Ishikawa (cell line): ENCODE results near the gene KCNQ4.

Experiments used
- CEBPB ChIP-seq: IDR thresholded peaks from 2 replicates; pipeline ENCODE4 v1.6.1; 2012
- CREB1 ChIP-seq: IDR thresholded peaks from 2 replicates; pipeline ENCODE4 v1.6.1; 2012; ENCODE audit warnings: low read depth
- EGR1 ChIP-seq: IDR thresholded peaks from 2 replicates; pipeline ENCODE4 v1.6.1; 2012
- EP300 ChIP-seq: IDR thresholded peaks from 2 replicates; pipeline ENCODE4 v1.6.1; 2012; ENCODE audit warnings: borderline replicate concordance
- FOXM1 ChIP-seq: IDR thresholded peaks from 2 replicates; pipeline ENCODE4 v1.6.1; 2012; ENCODE audit warnings: low read depth, borderline replicate concordance
- NFIC ChIP-seq: IDR thresholded peaks from 2 replicates; pipeline ENCODE4 v1.6.1; 2012
- RAD21 ChIP-seq: IDR thresholded peaks from 2 replicates; pipeline ENCODE4 v1.6.1; 2012; ENCODE audit warnings: low read depth
- TAF1 ChIP-seq: IDR thresholded peaks from 2 replicates; pipeline ENCODE4 v1.6.1; 2012; ENCODE audit warnings: low read depth, mild to moderate bottlenecking
- TCF12 ChIP-seq: IDR thresholded peaks from 2 replicates; pipeline ENCODE4 v1.6.1; 2012; ENCODE audit warnings: low read depth
- TEAD4 ChIP-seq: IDR thresholded peaks from 2 replicates; pipeline ENCODE4 v1.6.1; 2012
- USF1 ChIP-seq: IDR thresholded peaks from 2 replicates; pipeline ENCODE4 v1.6.1; 2012
- YY1 ChIP-seq: IDR thresholded peaks from 2 replicates; pipeline ENCODE4 v1.6.1; 2012; ENCODE audit warnings: low read depth
- ZBTB7A ChIP-seq: IDR thresholded peaks from 2 replicates; pipeline ENCODE4 v1.6.1; 2012; ENCODE audit warnings: low read depth
- TF ChIP-seq, protein P1 (sequence below): IDR thresholded peaks from 2 replicates; pipeline ENCODE4 v1.6.1; 2012; ENCODE audit warnings: low read depth, mild to moderate bottlenecking
- TF ChIP-seq, protein P2 (sequence below): IDR thresholded peaks from 2 replicates; pipeline ENCODE4 v1.6.1; 2012

The KCNQ4 gene

GRCh38 chr1:40862008-40862863, 78.6 kb downstream of the KCNQ4 start, which contains the start of gene CITED4:
CITED4 (minus strand) TSS chr1:40862363; CDS start chr1:40862127, 236 bp downstream.
- TF ChIP-seq TCF12 (no peak), CEBPB (no peak), FOXM1 (no peak), NFIC (no peak; the same call in 1 of the 2 replicates), EP300 (no peak), ZBTB7A (no peak), USF1 (no peak), CREB1 (no peak), TEAD4 (no peak), TAF1 (peak; percentile 92), YY1 (peak; percentile 29; the same call in 1 of the 2 replicates), EGR1 (no peak), RAD21 (peak; percentile 83)
- TF ChIP-seq, protein P1, sequence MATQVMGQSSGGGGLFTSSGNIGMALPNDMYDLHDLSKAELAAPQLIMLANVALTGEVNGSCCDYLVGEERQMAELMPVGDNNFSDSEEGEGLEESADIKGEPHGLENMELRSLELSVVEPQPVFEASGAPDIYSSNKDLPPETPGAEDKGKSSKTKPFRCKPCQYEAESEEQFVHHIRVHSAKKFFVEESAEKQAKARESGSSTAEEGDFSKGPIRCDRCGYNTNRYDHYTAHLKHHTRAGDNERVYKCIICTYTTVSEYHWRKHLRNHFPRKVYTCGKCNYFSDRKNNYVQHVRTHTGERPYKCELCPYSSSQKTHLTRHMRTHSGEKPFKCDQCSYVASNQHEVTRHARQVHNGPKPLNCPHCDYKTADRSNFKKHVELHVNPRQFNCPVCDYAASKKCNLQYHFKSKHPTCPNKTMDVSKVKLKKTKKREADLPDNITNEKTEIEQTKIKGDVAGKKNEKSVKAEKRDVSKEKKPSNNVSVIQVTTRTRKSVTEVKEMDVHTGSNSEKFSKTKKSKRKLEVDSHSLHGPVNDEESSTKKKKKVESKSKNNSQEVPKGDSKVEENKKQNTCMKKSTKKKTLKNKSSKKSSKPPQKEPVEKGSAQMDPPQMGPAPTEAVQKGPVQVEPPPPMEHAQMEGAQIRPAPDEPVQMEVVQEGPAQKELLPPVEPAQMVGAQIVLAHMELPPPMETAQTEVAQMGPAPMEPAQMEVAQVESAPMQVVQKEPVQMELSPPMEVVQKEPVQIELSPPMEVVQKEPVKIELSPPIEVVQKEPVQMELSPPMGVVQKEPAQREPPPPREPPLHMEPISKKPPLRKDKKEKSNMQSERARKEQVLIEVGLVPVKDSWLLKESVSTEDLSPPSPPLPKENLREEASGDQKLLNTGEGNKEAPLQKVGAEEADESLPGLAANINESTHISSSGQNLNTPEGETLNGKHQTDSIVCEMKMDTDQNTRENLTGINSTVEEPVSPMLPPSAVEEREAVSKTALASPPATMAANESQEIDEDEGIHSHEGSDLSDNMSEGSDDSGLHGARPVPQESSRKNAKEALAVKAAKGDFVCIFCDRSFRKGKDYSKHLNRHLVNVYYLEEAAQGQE: no peak
- TF ChIP-seq, protein P2, sequence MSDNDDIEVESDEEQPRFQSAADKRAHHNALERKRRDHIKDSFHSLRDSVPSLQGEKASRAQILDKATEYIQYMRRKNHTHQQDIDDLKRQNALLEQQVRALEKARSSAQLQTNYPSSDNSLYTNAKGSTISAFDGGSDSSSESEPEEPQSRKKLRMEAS: peak; percentile 27; the same call in 1 of the 2 replicates

DNA sequence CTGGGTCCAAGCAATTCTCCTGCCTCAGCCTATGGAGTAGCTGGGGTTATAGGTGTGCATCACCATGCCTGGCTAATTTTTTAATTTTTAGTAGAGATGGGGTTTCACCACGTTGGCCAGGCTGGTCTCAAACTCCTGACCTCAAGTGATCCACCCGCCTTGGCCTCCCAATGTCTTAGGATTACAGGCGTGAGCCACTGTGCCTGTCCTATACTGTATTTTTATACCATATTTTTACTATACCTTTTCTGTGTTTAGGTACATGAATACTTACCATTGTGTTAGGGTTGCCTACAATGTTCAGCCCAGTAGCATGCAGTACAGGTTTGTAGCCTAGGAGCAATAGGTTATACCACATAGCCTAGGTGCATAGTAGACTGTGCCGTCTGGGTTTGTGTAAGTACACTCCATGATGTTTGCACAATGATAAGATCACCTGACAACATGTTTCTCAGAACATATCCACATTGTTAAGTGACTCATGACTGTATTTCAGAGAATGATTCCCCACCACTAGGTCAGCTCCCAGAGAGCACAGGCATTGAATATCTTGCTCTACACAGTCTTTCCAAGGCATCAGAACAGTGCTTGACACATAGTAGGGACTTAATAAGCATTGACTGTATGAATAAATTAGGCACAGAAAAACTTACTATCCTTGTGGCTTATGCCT, 84.6 kb downstream of the KCNQ4 start:
- TF ChIP-seq CREB1 (no peak), USF1 (no peak), TEAD4 (no peak), FOXM1 (no peak), EGR1 (no peak), YY1 (no peak), ZBTB7A (no peak), CEBPB (no peak)
- TF ChIP-seq, protein P1: no peak

GRCh38 chr1:40870135-40870728, 86.6 kb downstream of the KCNQ4 start:
- TF ChIP-seq TAF1 (no peak), YY1 (no peak)

DNA sequence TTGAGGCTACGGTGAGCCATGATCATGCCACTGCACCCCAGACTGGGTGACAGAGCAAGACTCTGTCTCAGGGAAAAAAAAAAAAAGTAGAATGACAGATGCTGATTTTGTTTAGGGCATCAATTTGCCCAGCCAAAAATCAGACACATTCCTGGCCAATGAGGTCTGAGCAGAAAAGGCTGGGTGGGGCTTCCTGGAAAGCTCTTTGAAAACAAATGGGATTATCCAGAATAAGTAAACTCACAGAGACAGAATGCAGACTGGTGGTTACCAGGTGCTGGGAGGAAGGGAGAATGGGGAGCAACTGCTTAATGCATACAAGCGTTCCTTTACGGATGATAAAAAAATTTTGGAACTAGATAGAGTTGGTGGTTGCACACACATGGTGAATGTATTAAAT, 88.7 kb downstream of the KCNQ4 start:
- TF ChIP-seq USF1 (no peak), ZBTB7A (no peak)

DNA sequence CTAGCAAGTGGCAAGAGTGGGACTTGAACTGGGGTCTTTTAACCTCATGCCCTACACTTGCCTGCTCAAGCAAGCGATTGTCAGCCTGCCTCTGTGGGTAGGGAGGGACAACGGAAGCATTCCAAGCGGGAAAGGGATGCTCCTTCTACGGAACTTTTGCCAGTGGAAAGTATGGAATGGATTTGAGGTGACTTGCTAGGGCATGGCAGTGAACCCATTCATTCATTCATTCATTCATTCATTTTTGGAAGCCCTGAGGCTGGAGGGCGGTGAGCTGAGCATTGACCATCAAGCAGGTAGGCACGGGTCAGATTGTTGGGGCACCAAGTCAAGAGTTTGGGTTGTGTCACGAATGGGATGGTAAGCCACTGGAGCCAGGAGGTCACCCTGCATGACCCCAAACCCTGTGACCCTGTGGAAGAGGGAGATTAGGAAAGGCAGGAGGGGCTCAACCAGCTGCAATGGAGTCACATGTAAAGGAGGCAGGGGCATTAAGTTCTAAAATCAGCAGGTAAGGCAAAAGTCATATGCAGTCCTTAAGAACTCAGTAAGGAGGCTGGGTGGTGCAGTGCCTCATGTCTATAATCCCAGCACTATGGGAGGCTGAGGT, 90.4 kb downstream of the KCNQ4 start:
- TF ChIP-seq, protein P2: no peak
- TF ChIP-seq YY1 (no peak), TAF1 (no peak), USF1 (no peak), NFIC (no peak), EP300 (no peak)
